T-helper 9 cell (primary cell): ENCODE data around the gene OR2AG2.
"Not testable (repeated sequence)": the region's sequence is repeated elsewhere in the genome, so short reads cannot be mapped to it uniquely, and the experiment has no call there.

Experiments
- DNase-seq: peaks from one replicate; pipeline ENCODE4 v3.0.0-alpha.2; 2020
- total RNA-seq, 2 donors: gene quantifications; one replicate each; lab custom pipeline; 2026; lab: John Stamatoyannopoulos, UW

Gene OR2AG2
- 0 reads per million in 2 donors for total RNA-seq

GRCh38 chr11:6771926-6772893 lies at the start of gene OR2AG2:
Gene OR2AG2, minus strand, starts transcription at chr11:6771976. Its CDS starts 3,019 bp downstream, at chr11:6768957.
- DNase-seq = no peak

- DNase-seq = no peak
Observed at GRCh38 chr11:6818967-6819366, 47.2 kb upstream of the OR2AG2 start.

DNA sequence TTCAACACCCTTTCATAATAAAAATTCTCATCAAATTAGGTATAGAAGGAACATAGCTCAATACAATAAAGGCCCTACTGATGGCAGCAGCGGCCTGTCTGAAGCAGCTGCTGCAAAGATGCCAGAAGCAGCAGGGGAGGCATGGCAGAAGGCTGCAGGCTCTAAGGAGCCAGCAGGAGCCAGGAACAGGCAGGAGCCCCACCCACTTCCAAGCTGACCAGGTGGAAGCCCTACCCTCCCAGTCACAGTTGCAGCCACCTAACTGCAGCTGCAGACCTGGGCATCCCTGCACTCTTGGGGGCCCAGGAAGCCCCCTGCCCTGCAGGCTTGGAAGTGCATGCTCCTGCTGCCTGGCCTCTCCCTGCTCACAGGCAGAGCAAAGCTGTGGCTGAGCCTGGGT lies 45.9 kb upstream of the OR2AG2 start:
- no peak for DNase-seq

GRCh38 chr11:6813656-6814055 lies 41.9 kb upstream of the OR2AG2 start:
- DNase-seq = no peak

DNA sequence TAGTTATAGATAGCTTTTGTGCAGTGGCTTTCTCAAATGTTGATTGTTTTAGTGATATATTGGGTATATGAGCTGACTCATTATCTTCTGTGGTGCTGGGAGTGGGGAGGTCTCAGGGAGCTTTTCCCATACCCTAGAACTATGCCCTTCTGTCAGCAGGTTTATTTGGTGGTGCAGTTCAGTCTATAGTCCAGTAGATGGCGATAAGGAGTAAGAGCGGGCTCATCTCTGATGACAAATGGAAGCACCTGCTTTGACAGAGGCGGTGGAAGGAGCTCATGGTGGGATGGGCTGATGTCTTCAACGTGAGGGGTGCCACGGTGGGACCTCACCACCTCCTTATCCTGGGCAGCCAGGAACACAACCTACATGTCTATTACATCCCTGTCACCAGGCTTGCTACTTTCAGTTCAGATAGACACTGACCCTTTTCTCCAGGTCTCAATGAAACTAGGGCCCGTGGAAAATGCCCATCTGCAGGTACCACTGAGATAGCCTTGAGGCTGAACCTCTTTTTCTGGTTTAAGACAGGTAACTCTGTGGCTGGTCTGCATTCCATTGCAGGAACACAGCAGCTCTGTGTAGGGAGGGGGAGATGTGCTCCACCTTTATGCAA lies 40.7 kb upstream of the OR2AG2 start:
- no peak for DNase-seq

GRCh38 chr11:6801075-6801474 lies 29.3 kb upstream of the OR2AG2 start:
- not testable (repeated sequence) for DNase-seq

DNA sequence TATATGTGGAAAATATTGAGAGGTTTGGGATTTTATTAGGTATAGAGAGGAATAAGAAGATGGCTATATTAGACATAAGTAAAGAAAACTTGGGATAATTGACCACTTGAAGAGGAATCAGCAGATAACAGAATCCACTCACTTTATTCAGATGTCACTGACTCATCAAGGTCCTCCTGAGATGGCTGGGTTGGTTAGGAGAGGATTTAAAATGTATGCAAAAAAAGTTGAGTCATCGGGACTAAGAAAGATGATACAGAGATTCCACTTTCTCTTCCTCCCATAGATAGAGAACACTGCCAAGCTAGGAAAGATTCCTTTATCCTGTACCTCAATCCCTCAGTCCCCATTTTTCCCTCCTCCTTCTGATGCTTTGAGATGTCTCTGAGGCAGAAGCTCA lies 27.6 kb upstream of the OR2AG2 start, which contains the start of gene OR6A2:
Gene OR6A2, minus strand, starts transcription at position 288 of the 400 bp plus-strand sequence. CDS start 3,981 bp downstream, outside the sequence.
- DNase-seq = no peak

GRCh38 chr11:6794639-6795038 lies 22.9 kb upstream of the OR2AG2 start:
- no peak for DNase-seq

DNA sequence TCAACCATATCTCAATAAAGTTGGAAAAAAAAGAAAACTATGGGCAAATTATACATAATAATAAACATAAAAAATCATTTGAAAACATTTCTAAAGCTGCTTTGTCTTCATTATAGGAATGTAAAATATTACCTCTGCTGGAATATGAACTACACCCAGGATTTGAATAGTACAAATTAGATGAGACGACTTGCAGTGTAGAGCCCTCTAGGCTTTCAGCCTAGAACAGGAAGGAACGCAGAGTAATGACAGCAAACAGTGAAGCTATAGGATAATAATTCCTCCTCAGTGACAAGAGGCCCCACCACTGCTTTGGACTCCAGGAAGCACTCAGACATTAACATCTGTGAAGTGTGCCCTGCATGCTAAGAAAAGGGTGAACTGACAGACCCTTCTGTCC lies 18.8 kb upstream of the OR2AG2 start:
- DNase-seq = no peak

DNA sequence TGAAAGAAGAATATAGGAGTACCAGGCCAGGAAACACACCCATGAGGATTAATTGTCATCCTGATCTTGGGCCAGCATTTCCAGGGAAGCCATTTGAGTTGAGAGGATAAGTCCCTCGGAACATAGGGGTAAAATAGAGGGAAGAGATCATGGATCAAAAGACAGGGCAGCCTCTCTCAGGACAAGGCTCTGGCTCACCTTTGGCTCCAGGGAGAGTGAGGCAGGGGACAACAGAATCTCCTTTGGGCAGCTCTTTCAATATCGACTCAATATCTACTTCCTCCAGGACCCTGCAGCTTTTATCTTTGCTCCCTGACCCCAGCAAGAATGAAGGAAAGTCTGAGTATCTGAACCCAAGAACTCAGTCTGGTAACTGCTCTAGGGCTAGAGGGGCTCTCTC lies 10.9 kb upstream of the OR2AG2 start, which contains the start of gene OR2AG1:
Gene OR2AG1, plus strand, starts transcription at position 301 of the 400 bp plus-strand sequence. CDS start 2,018 bp downstream, outside the sequence.
- no peak for DNase-seq

GRCh38 chr11:6780829-6781228 lies 9.1 kb upstream of the OR2AG2 start:
- DNase-seq = no peak

DNA sequence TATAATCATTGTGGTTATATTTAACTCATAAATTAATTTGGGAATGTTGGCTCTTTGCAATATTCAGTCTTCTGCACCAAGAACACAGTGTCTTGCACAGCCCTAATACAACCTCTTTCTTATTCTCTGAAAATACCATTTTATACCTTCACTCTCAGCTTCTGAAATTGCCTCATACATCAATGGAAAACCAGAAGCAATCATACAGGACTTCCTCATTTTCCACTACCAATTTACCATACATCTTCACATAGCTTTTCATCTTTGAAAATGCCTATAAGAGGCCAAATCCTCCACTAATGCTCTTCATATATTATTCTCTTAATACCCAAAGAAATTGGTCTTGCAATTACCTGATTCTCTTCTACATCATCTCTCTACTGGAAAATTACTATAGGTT lies 6.7 kb upstream of the OR2AG2 start:
- no peak for DNase-seq

DNA sequence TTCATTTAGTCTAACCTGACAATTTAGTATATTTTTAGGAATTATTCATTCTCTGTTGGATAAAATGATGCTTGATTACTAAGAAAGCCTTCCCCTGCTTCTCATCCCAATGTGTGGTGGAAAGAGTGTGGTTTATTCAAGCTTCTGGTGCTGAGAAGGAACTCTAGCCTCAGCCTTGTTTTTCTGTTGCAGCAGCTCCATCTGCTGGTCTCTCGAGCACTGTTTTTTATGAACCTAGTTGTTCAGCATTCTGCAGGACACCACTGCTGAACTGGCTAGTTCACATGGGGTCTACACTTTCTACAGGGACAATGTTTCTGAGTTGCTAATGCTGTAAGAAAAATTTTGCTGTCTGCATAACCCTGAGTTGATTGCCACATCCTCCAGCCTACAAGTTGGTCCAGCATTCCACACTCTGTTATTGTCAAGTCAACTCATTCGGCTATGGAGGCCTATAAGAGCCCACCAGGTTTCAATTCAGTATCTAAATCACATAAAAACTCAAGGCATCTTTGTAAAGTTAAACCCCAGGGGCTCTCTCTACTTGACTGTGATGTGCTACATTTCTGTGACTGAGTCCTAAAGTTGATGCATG lies 14.3 kb downstream of the OR2AG2 start:
- DNase-seq = peak; percentile 38

DNA sequence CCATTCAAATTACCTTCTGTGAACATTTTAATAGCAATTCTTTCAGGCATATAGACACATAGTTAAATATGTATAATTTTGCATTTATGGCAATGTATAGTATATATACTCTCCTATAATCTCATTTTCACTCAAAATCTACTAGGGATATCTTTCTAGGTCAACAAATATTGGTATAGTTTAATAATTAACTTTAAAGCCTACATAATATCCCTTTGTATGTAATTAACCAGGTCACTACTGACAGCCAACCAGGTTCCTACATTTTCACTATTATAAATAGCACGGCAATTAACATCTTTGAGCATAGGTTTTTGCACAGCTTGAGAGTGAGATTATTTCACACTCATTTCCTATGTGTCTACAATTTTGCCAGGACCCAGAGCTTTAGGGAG lies 15.8 kb downstream of the OR2AG2 start:
- DNase-seq = no peak

DNA sequence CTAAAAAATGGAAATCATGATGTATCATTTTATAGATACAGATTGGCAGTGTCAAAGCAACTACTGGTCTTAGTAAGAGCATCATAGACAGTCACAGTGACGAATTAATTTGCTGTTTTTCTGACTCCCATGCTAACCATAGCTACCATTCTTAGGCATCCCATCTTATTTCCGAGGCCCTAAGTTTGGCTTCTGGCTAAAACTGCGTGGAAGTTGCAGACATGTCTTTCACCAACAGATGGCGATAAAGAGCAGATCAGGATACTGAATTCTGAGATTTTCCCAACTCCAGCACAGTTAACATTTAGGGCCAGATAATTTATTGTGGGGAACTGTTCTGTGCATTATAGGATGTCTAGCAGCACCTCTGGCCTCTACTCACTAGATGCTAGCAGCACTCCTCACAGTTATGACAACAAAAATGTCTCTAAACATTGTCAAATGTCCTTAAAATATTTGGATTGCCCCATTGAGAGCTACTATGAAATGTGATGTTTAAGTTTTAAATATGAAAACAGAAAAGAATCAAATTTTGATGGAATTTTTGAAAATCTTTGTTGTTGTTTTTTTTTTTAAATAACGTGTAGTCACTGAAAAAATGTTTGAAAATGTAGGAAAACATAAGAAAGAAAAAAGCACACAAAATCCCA lies 16.3 kb downstream of the OR2AG2 start:
- peak; percentile 13 for DNase-seq

DNA sequence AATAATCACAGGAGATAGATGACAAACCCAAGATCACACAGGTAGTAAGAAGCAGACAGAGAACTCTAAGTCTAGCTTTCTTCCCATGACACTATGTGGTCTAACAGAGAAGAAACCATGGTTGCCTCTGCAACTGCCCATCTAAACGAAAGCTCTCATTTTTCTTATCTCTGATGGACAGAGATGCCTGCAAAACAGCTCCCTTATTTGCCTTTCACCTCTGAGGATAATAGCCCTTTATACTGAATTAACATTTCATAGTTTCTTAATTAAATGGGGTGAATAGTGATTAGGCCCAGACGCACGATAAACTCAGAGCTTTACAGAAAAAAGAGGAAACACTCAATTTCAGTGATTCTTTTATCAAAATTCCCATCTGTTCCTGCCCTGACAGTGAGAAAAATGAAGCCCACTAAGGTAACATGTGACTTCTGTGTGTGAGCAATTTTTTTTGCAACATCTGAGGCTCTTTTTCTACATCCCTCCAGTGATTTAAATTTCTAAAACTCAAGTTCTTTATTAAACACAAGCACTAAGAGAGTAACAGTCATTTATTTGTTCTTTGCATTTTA lies 24.6 kb downstream of the OR2AG2 start:
- DNase-seq = no peak

GRCh38 chr11:6746626-6747025 lies 25.1 kb downstream of the OR2AG2 start:
- no peak for DNase-seq

DNA sequence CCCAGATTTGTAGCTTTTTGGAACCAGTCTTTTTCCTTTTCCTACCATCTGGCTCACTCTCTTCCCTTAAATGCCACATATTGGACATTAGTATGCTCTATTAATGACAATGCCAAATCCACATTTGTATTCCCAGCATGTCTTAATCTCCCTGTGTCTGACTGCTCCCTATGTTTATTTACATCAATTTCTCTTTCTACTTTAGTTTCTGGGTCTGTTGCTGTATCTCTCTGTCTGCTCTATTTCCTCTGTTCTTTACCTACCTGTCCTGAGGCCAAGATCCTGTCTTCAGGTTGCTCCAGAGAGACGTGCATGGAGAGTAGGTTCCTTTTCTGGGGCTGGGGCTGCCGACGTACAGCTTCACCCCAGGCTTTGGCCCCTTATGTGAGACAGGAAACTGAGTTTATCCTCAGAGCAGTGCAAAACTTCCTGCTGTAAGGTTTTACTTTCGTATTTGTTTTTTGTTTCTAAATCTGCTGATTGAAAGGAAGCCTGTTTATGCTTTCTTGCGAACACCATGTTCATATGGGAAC lies 25.6 kb downstream of the OR2AG2 start:
- peak; percentile 22 for DNase-seq

DNA sequence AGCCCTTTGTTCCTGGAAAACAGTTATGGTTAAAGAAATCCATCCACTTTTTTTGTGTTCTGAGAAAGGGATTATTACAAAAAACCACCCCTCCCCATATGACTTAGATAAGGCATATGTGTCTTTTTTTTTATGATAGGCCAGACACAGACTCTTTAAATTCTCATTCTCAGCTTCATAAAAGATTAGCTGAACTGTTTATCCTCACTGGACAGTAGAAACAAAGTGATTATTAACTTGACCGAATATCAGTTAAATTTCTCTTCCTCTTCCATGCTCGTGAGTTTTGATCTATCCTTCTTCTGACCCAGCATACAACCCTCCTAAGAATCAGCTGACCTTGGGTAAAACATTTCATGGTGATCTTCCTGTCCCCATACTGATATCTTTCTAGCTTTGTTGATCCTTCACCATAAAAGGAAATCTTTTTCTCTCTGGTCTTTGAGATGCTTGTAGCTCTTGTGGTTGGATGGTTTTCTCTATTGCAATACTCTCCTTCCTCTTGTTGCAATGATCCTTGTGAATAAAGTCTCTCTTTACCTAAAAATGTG lies 26.2 kb downstream of the OR2AG2 start:
- no peak for DNase-seq

- no peak for DNase-seq
Observed at GRCh38 chr11:6745018-6745417, 26.8 kb downstream of the OR2AG2 start.

- DNase-seq = no peak
Observed at GRCh38 chr11:6742260-6742659, 29.5 kb downstream of the OR2AG2 start.

- DNase-seq = no peak
Observed at GRCh38 chr11:6738590-6738989, 33.2 kb downstream of the OR2AG2 start.
